ENCODE results near the gene LACTB. TPM values are rescaled to one million over a fixed set of nuclear protein-coding genes. Genes with fewer than 3 reads are reported as not detected.

Gene LACTB
- total and polyA plus RNA-seq, 2 of the 13 experiments (the other 11 are each of a cell fraction or from before 2014, with no cell fraction given): 14.8 to 23.0 TPM

DNA sequence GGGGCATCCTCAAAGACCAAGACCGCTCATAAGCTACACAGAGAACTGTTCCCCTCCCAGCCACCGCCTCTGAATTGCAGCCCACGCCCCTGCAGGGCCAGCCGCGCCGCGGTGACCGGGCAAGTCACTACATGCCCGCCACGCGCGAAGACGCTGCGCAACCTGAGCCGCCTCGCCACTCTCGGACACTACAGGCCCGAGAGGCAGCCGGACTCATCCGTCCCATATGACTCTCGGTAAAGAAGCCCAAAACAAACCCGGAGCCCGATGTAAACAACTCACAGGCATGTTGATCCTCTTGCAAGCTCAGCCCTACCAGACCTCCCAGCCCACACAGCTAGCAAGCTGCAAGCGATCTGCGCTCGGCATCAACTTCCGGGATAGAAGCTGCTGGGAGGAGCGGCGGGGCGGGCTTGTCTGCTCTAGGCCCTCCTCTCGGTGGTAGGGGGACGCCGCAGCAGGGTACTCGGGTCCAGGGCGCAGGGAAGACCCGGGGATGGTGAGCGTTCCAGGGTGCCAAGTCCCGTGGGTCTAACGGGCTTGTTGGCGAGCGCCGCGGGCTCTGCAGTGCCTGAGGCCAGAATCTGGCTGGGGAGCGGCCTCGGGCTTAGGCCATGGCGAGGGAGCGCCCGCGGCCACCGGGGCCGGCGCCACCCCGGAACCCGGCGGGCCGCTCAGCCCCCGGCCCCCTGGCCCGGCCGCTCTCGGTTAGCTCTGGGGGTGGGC, 35.6 kb downstream of the LACTB start, which contains the start of gene RPS27L (continued):
- TF ChIP-seq THAP11 (CRISPR knock-in tag; IDR thresholded peaks at IDR 0.05) (peak; percentile 85), SMAD1 (CRISPR knock-in tag; IDR thresholded peaks at IDR 0.05; ENCODE audit: borderline replicate concordance, low read depth) (no peak), SP2 (CRISPR knock-in tag; IDR thresholded peaks at IDR 0.05) (no peak), ZNF841 (CRISPR knock-in tag; IDR thresholded peaks at IDR 0.05; ENCODE audit: borderline replicate concordance) (no peak), ZNF563 (CRISPR knock-in tag; IDR thresholded peaks at IDR 0.05) (peak; percentile 71), XBP1 (CRISPR knock-in tag; IDR thresholded peaks at IDR 0.05) (0 out of 2 replicates have a peak, but pooled peaks have one; percentile 39), RFX3 (CRISPR knock-in tag; IDR thresholded peaks at IDR 0.05) (no peak), RARG (CRISPR knock-in tag; IDR thresholded peaks at IDR 0.05; ENCODE audit: low read depth) (no peak), YEATS2 (CRISPR knock-in tag; IDR thresholded peaks at IDR 0.05; ENCODE audit: borderline replicate concordance) (peak; percentile 75; the same call in 1 of the 2 replicates), MAFF (IDR thresholded peaks at IDR 0.05; ENCODE audit: low read depth, low read length) (0 out of 2 replicates have a peak, but pooled peaks have one; percentile 6), ZNF737 (CRISPR knock-in tag; IDR thresholded peaks at IDR 0.05; ENCODE audit: borderline replicate concordance) (peak; percentile 75; the same call in 1 of the 2 replicates), ATAD3A (CRISPR knock-in tag; IDR thresholded peaks at IDR 0.05) (0 out of 2 replicates have a peak, but pooled peaks have one; percentile 20), ZNF263 (CRISPR knock-in tag; IDR thresholded peaks at IDR 0.05) (peak; percentile 73), SIN3B (IDR thresholded peaks at IDR 0.05; ENCODE audit: low read length) (no peak), ZNF577 (CRISPR knock-in tag; IDR thresholded peaks at IDR 0.05; ENCODE audit: borderline replicate concordance, low read depth) (no peak), ZNF121 (CRISPR knock-in tag; IDR thresholded peaks at IDR 0.05) (no peak), ZSCAN30 (CRISPR knock-in tag; IDR thresholded peaks at IDR 0.05) (no peak), EED (CRISPR knock-in tag; IDR thresholded peaks at IDR 0.05) (peak; percentile 72)
- TF ChIP-seq, protein P1, sequence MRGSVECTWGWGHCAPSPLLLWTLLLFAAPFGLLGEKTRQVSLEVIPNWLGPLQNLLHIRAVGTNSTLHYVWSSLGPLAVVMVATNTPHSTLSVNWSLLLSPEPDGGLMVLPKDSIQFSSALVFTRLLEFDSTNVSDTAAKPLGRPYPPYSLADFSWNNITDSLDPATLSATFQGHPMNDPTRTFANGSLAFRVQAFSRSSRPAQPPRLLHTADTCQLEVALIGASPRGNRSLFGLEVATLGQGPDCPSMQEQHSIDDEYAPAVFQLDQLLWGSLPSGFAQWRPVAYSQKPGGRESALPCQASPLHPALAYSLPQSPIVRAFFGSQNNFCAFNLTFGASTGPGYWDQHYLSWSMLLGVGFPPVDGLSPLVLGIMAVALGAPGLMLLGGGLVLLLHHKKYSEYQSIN (CRISPR knock-in tag; IDR thresholded peaks at IDR 0.05; ENCODE audit: borderline replicate concordance): no peak
- TF ChIP-seq, protein P2, sequence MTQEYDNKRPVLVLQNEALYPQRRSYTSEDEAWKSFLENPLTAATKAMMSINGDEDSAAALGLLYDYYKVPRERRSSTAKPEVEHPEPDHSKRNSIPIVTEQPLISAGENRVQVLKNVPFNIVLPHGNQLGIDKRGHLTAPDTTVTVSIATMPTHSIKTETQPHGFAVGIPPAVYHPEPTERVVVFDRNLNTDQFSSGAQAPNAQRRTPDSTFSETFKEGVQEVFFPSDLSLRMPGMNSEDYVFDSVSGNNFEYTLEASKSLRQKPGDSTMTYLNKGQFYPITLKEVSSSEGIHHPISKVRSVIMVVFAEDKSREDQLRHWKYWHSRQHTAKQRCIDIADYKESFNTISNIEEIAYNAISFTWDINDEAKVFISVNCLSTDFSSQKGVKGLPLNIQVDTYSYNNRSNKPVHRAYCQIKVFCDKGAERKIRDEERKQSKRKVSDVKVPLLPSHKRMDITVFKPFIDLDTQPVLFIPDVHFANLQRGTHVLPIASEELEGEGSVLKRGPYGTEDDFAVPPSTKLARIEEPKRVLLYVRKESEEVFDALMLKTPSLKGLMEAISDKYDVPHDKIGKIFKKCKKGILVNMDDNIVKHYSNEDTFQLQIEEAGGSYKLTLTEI (CRISPR knock-in tag; conservative IDR thresholded peaks at IDR 0.05): no peak
- TF ChIP-seq, protein P3, sequence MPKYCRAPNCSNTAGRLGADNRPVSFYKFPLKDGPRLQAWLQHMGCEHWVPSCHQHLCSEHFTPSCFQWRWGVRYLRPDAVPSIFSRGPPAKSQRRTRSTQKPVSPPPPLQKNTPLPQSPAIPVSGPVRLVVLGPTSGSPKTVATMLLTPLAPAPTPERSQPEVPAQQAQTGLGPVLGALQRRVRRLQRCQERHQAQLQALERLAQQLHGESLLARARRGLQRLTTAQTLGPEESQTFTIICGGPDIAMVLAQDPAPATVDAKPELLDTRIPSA (CRISPR knock-in tag; IDR thresholded peaks at IDR 0.05; ENCODE audit: borderline replicate concordance): peak; percentile 75; the same call in 1 of the 2 replicates
- TF ChIP-seq, protein P4, sequence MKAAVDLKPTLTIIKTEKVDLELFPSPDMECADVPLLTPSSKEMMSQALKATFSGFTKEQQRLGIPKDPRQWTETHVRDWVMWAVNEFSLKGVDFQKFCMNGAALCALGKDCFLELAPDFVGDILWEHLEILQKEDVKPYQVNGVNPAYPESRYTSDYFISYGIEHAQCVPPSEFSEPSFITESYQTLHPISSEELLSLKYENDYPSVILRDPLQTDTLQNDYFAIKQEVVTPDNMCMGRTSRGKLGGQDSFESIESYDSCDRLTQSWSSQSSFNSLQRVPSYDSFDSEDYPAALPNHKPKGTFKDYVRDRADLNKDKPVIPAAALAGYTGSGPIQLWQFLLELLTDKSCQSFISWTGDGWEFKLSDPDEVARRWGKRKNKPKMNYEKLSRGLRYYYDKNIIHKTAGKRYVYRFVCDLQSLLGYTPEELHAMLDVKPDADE (CRISPR knock-in tag; IDR thresholded peaks at IDR 0.05): no peak
- TF ChIP-seq, protein P5, sequence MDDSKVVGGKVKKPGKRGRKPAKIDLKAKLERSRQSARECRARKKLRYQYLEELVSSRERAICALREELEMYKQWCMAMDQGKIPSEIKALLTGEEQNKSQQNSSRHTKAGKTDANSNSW (CRISPR knock-in tag; IDR thresholded peaks at IDR 0.05; ENCODE audit: borderline replicate concordance): peak; percentile 99
- TF ChIP-seq, protein P6, sequence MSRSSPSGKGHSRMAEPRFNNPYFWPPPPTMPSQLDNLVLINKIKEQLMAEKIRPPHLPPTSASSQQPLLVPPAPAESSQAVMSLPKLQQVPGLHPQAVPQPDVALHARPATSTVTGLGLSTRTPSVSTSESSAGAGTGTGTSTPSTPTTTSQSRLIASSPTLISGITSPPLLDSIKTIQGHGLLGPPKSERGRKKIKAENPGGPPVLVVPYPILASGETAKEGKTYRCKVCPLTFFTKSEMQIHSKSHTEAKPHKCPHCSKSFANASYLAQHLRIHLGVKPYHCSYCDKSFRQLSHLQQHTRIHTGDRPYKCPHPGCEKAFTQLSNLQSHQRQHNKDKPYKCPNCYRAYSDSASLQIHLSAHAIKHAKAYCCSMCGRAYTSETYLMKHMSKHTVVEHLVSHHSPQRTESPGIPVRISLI (CRISPR knock-in tag; IDR thresholded peaks at IDR 0.05; ENCODE audit: borderline replicate concordance): no peak

Data from HepG2 (cell line).